DOHH2 (cell line): ENCODE results near the gene KRTDAP.
"Not testable (repeated sequence)": the region's sequence is repeated elsewhere in the genome, so short reads cannot be mapped to it uniquely, and the experiment has no call there.

Experiments
- H3F3A ChIP-seq: fragments of 200-600 bp; sonication (generic), shearing (Covaris generic); 2 replicates; pipeline ENCODE4 v1.6.0; 2016; ENCODE audit warnings: antibody characterized with exemption, mild to moderate bottlenecking; ENCODE audit not compliant: control insufficient read depth, insufficient read depth
- H3K27ac ChIP-seq: fragments of 200-600 bp; sonication (generic); 2 replicates; pipeline ENCODE4 v1.5.1; 2014; ENCODE audit warnings: low read depth, mild to moderate bottlenecking, low read length, moderate library complexity
- H3K27me3 ChIP-seq: fragments of 200-600 bp; sonication (generic); 2 replicates; pipeline ENCODE4 v1.6.1; 2014; ENCODE audit warnings: mild to moderate bottlenecking, low read length, mixed read lengths; ENCODE audit not compliant: control insufficient read depth
- H3K36me3 ChIP-seq: fragments of 200-600 bp; sonication (generic); 2 replicates; pipeline ENCODE4 v1.6.1; 2014; ENCODE audit warnings: mild to moderate bottlenecking, low read length, moderate library complexity, mixed read lengths; ENCODE audit not compliant: control insufficient read depth
- H3K4me1 ChIP-seq: fragments of 200-600 bp; sonication (generic); 2 replicates; pipeline ENCODE4 v1.6.1; 2014; ENCODE audit warnings: mild to moderate bottlenecking, low read length, mixed read lengths; ENCODE audit not compliant: control insufficient read depth
- H3K4me2 ChIP-seq: fragments of 200-600 bp; sonication (generic); 2 replicates; pipeline ENCODE4 v1.6.0; 2014; ENCODE audit warnings: mild to moderate bottlenecking, low read length, moderate library complexity
- H3K4me3 ChIP-seq: fragments of 200-600 bp; sonication (generic); 2 replicates; pipeline ENCODE4 v1.5.1; 2014; ENCODE audit warnings: mild to moderate bottlenecking, low read length, mixed read lengths
- H3K79me2 ChIP-seq: fragments of 200-600 bp; sonication (generic); 2 replicates; pipeline ENCODE4 v1.6.1; 2014; ENCODE audit warnings: mild to moderate bottlenecking, low read length, mixed read lengths; ENCODE audit not compliant: control insufficient read depth
- H3K9me2 ChIP-seq: fragments of 200-600 bp; sonication (generic); replicated peaks from 2 replicates; pipeline ENCODE4 v1.6.1; 2014; ENCODE audit warnings: mild to moderate bottlenecking, low read length, mixed read lengths; ENCODE audit not compliant: control insufficient read depth
- H3K9me3 ChIP-seq: fragments of 200-600 bp; sonication (generic); 2 replicates; pipeline ENCODE4 v1.6.1; 2014; ENCODE audit warnings: antibody characterized with exemption, low read length, mixed read lengths; ENCODE audit not compliant: control insufficient read depth, insufficient read depth
- H4K20me1 ChIP-seq: fragments of 200-600 bp; sonication (generic); 2 replicates; pipeline ENCODE4 v1.6.0; 2014; ENCODE audit warnings: low read depth, mild to moderate bottlenecking, antibody characterized with exemption, low read length, moderate library complexity; ENCODE audit not compliant: control insufficient read depth, insufficient read depth
- EZH2phosphoT487 ChIP-seq: fragments of 200-600 bp; sonication (generic); IDR thresholded peaks from 2 replicates; pipeline ENCODE4 v1.6.1; 2017; ENCODE audit warnings: borderline replicate concordance, mild to moderate bottlenecking, antibody characterized with exemption, low read length, moderate library complexity, mixed read lengths
- TF ChIP-seq, protein P1 (sequence below): fragments of 200-600 bp; sonication (generic); IDR thresholded peaks from one replicate; pipeline ENCODE4 v1.5.1; 2014; ENCODE audit warnings: antibody characterized with exemption, mild to moderate bottlenecking, low read depth, low read length; ENCODE audit not compliant: poor library complexity, severe bottlenecking

KRTDAP gene

GRCh38 chr19:35483089-35483488 lies 7.2 kb downstream of the KRTDAP start:
- Histone ChIP-seq H3K4me2 (no peak overlapping the region), H3K9me2 (no peaks in the 10 kb centered on the region), H3K4me3 (no peak overlapping the region), H3K4me1 (peaks cover 15% of the 10 kb centered on the region), H3K27me3 (peaks cover 8% of the 10 kb centered on the region), H4K20me1 (no peaks in the 10 kb centered on the region), H3K9me3 (no peaks in the 10 kb centered on the region), H3K36me3 (no peaks in the 10 kb centered on the region), H3F3A (peaks cover 8% of the 10 kb centered on the region; the same call in 1 of the 2 replicates), H3K27ac (no peak overlapping the region), H3K79me2 (no peaks in the 10 kb centered on the region)
- TF ChIP-seq, protein P1, sequence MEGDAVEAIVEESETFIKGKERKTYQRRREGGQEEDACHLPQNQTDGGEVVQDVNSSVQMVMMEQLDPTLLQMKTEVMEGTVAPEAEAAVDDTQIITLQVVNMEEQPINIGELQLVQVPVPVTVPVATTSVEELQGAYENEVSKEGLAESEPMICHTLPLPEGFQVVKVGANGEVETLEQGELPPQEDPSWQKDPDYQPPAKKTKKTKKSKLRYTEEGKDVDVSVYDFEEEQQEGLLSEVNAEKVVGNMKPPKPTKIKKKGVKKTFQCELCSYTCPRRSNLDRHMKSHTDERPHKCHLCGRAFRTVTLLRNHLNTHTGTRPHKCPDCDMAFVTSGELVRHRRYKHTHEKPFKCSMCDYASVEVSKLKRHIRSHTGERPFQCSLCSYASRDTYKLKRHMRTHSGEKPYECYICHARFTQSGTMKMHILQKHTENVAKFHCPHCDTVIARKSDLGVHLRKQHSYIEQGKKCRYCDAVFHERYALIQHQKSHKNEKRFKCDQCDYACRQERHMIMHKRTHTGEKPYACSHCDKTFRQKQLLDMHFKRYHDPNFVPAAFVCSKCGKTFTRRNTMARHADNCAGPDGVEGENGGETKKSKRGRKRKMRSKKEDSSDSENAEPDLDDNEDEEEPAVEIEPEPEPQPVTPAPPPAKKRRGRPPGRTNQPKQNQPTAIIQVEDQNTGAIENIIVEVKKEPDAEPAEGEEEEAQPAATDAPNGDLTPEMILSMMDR: no peak
- TF ChIP-seq EZH2phosphoT487: no peak

- H3K4me1 ChIP-seq: peaks cover 1% of the 10 kb centered on the region
- H3K4me2 ChIP-seq: no peak overlapping the region
- peaks cover 3% of the 10 kb centered on the region; the same call in 1 of the 2 replicates for H3F3A ChIP-seq
- H3K4me3 ChIP-seq: no peak overlapping the region
- H3K27ac ChIP-seq: no peak overlapping the region
- H3K9me3 ChIP-seq: no peaks in the 10 kb centered on the region
- H3K9me2 ChIP-seq: no peaks in the 10 kb centered on the region
- peaks cover 5% of the 10 kb centered on the region; the same call in 1 of the 2 replicates for H3K27me3 ChIP-seq
- no peaks in the 10 kb centered on the region for H4K20me1 ChIP-seq
- H3K36me3 ChIP-seq: no peaks in the 10 kb centered on the region
- H3K79me2 ChIP-seq: no peaks in the 10 kb centered on the region
- TF ChIP-seq, protein P1: no peak
- no peak for TF ChIP-seq EZH2phosphoT487
These were observed 11.2 kb downstream of the KRTDAP start for GRCh38 chr19:35478794-35479677.

- Histone ChIP-seq H3K27me3 (peaks cover 18% of the 10 kb centered on the region), H3K9me2 (no peaks in the 10 kb centered on the region), H3K4me3 (no peak overlapping the region), H3K4me2 (no peak overlapping the region), H3K4me1 (no peaks in the 10 kb centered on the region), H3F3A (0 out of 2 replicates have a peak, but pooled peaks cover 2% of the 10 kb centered on the region), H3K27ac (no peak overlapping the region), H3K36me3 (no peaks in the 10 kb centered on the region), H3K79me2 (no peaks in the 10 kb centered on the region), H4K20me1 (no peaks in the 10 kb centered on the region), H3K9me3 (no peaks in the 10 kb centered on the region)
- no peak for TF ChIP-seq EZH2phosphoT487
- TF ChIP-seq, protein P1: peak; percentile 75
These were observed 14.1 kb downstream of the KRTDAP start for GRCh38 chr19:35476149-35476548.

DNA sequence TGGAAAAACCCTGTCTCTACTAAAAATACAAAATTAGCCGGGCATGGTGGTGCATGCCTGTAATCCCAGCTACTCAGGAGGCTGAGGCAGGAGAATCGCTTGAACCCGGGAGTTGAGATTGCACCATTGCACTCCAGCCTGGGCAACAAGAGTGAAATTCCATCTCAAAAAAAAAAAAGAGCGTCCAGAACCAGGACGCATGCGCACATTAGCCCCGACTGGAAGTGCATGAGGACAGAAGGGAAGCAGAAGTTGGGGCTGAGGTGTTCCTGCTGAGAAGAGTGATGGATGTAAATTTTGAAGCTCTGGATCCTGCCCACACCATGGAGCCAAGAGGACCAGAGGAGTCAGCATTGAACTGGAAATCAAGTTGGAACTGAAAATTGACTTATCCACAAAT lies 15.7 kb downstream of the KRTDAP start:
- peaks cover 18% of the 10 kb centered on the region for H3K27me3 ChIP-seq
- not testable (repeated sequence) for H3K9me3 ChIP-seq, H4K20me1 ChIP-seq, H3K36me3 ChIP-seq, H3K79me2 ChIP-seq, H3F3A ChIP-seq, H3K9me2 ChIP-seq, H3K4me3 ChIP-seq, H3K27ac ChIP-seq, H3K4me2 ChIP-seq, H3K4me1 ChIP-seq
